Gastroesophageal sphincter (tissue), 4 donors: ENCODE data around the gene MSANTD2. TPM values are rescaled to one million over a fixed set of nuclear protein-coding genes. Genes with fewer than 3 reads are reported as not detected.

Experiments used
- ATAC-seq: fragments of 150-250 bp; one replicate; pipeline ENCODE4 v1.9.1; 2016; ENCODE audit warnings: mild to moderate bottlenecking, moderate library complexity
- H3K27ac ChIP-seq, 4 donors: fragments of 200-600 bp; sonication (generic) in 3 of 4; 1 replicate in 3 of 4; 2 replicates in 1 of 4; pipeline ENCODE4 v1.5.1; 2016 to 2019
- H3K27me3 ChIP-seq: fragments of 200-600 bp; sonication (generic); one replicate; pipeline ENCODE4 v1.5.1; 2019
- H3K36me3 ChIP-seq, 2 donors: fragments of 200-600 bp; sonication (generic); one replicate each; pipeline ENCODE4 v1.5.1; 2019; ENCODE audit warnings: control low read depth in 1 of 2
- H3K4me1 ChIP-seq, 3 donors: fragments of 200-600 bp; sonication (generic); 1 replicate in 2 of 3; 2 replicates in 1 of 3; pipeline ENCODE4 v1.5.1; 2016 to 2019; ENCODE audit warnings: control low read depth in 2 of 3
- H3K4me3 ChIP-seq, 2 donors: fragments of 200-600 bp; sonication (generic); one replicate each; pipeline ENCODE4 v1.5.1; 2019; ENCODE audit warnings: mild to moderate bottlenecking in 1 of 2, moderate library complexity in 1 of 2
- H3K9me3 ChIP-seq, 3 donors: fragments of 200-600 bp; sonication (generic); one replicate each; pipeline ENCODE4 v1.5.1; 2017 to 2019; ENCODE audit warnings: control low read depth in 2 of 3
- EP300 ChIP-seq: sonication (generic); formaldehyde crosslinking; IDR thresholded peaks from one replicate; pipeline ENCODE4 v1.6.1; 2017; ENCODE audit warnings: antibody characterized with exemption, mild to moderate bottlenecking
- POLR2A ChIP-seq, 2 donors: fragments of 450-650 bp; IDR thresholded peaks; one replicate each; pipeline ENCODE4 v1.6.1; 2017; ENCODE audit warnings: antibody characterized with exemption in 2 of 2, mild to moderate bottlenecking in 2 of 2, moderate library complexity in 1 of 2
- POLR2AphosphoS5 ChIP-seq: sonication (generic); formaldehyde crosslinking; IDR thresholded peaks from one replicate; pipeline ENCODE4 v1.6.1; 2017; ENCODE audit warnings: antibody characterized with exemption
- WGBS, 2 donors: methylation state at CpG; one replicate each; pipeline ENCODE4 v1.1.5; 2018; ENCODE audit warnings: low coverage in 1 of 2; 5-methylcytosine and 5-hydroxymethylcytosine counted together
- total RNA-seq, 4 donors: library from RNA; depleted of rRNA; stranded (reverse); fragments of >200 nt; gene quantifications; one replicate each; pipeline ENCODE4 v1.1.0, GENCODE V29; 2016
- TF ChIP-seq, protein P1 (sequence below), 4 experiments: fragments of 200-600 bp in 2 of 4; fragments of 450-650 bp in 2 of 4; sonication (generic) in 1 of 4; IDR thresholded peaks; one replicate each; pipeline ENCODE4 v1.5.1; 2017 to 2019; ENCODE audit warnings: antibody characterized with exemption in 4 of 4, mild to moderate bottlenecking in 2 of 4, moderate library complexity in 2 of 4

Gene MSANTD2
- total RNA-seq, 4 donors from 2014 or later, result 7.0 to 34.9 (median 13.0) TPM

GRCh38 chr11:124841840-124842239, 41.6 kb upstream of the MSANTD2 start:
- H3K36me3 ChIP-seq, result no peaks in the 10 kb centered on the region
- H3K4me3 ChIP-seq, result no peak overlapping the region
- no peak for TF ChIP-seq EP300
- no peak for TF ChIP-seq POLR2AphosphoS5
- H3K27ac ChIP-seq, result no peak overlapping the region
- H3K27me3 ChIP-seq, result peaks cover 93% of the 10 kb centered on the region
- WGBS, 2 donors, result 44 to 74% methylated on average over 1 to 2 of the region's 2 CpGs
- H3K9me3 ChIP-seq, result no peaks in the 10 kb centered on the region
- no peak for ATAC-seq
- peaks cover 0 to 34% (median 20%) of the 10 kb centered on the region in 3 donors for H3K4me1 ChIP-seq

- peaks cover 0 to 38% (median 20%) of the 10 kb centered on the region in 3 donors for H3K4me1 ChIP-seq
- no peaks in the 10 kb centered on the region for H3K36me3 ChIP-seq
- peaks cover 87% of the 10 kb centered on the region for H3K27me3 ChIP-seq
- TF ChIP-seq POLR2AphosphoS5, result no peak
- no peak for TF ChIP-seq EP300
- TF ChIP-seq, protein P1, sequence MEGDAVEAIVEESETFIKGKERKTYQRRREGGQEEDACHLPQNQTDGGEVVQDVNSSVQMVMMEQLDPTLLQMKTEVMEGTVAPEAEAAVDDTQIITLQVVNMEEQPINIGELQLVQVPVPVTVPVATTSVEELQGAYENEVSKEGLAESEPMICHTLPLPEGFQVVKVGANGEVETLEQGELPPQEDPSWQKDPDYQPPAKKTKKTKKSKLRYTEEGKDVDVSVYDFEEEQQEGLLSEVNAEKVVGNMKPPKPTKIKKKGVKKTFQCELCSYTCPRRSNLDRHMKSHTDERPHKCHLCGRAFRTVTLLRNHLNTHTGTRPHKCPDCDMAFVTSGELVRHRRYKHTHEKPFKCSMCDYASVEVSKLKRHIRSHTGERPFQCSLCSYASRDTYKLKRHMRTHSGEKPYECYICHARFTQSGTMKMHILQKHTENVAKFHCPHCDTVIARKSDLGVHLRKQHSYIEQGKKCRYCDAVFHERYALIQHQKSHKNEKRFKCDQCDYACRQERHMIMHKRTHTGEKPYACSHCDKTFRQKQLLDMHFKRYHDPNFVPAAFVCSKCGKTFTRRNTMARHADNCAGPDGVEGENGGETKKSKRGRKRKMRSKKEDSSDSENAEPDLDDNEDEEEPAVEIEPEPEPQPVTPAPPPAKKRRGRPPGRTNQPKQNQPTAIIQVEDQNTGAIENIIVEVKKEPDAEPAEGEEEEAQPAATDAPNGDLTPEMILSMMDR (IDR thresholded peaks at IDR 0.05), result no peak
- TF ChIP-seq POLR2A (IDR thresholded peaks at IDR 0.05), result no peak
- no peak for ATAC-seq
- no peaks in the 10 kb centered on the region for H3K9me3 ChIP-seq
- no peak overlapping the region for H3K27ac ChIP-seq
- H3K4me3 ChIP-seq, result no peak overlapping the region
- 39 to 46% methylated on average over 3 of the region's 3 CpGs for WGBS, 2 donors
Observed at GRCh38 chr11:124841201-124841600, 41.0 kb upstream of the MSANTD2 start.

DNA sequence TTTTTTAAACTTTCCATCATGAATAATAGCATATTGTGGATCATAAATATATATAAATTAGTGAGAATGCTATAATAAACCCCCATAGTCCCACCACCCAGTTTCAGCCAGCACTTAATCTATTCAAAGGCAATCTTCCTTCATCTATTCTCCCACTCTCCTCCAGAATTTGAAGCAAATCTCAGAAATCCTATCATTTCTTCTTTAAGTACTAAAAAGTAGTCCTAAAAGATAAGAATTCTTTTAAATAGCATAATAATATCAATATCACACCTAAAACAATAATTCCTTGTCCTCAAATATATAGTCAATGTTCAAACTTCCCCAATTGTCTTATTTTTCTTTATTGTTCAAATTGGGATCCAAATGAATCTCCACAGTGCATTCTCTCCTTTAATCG, 40.5 kb upstream of the MSANTD2 start:
- Histone ChIP-seq H3K27me3 (peaks cover 81% of the 10 kb centered on the region), H3K4me3 (no peak overlapping the region), H3K4me1 (peaks cover 0 to 40% (median 20%) of the 10 kb centered on the region in 3 donors), H3K36me3 (no peaks in the 10 kb centered on the region), H3K9me3 (no peaks in the 10 kb centered on the region), H3K27ac (no peak overlapping the region)
- WGBS, 2 donors, result 50 to 68% methylated on average over 1 of the region's 1 CpG
- TF ChIP-seq, protein P1 (IDR thresholded peaks at IDR 0.05), result no peak
- TF ChIP-seq POLR2A (IDR thresholded peaks at IDR 0.05) (no peak), EP300 (no peak), POLR2AphosphoS5 (no peak)
- ATAC-seq, result no peak

DNA sequence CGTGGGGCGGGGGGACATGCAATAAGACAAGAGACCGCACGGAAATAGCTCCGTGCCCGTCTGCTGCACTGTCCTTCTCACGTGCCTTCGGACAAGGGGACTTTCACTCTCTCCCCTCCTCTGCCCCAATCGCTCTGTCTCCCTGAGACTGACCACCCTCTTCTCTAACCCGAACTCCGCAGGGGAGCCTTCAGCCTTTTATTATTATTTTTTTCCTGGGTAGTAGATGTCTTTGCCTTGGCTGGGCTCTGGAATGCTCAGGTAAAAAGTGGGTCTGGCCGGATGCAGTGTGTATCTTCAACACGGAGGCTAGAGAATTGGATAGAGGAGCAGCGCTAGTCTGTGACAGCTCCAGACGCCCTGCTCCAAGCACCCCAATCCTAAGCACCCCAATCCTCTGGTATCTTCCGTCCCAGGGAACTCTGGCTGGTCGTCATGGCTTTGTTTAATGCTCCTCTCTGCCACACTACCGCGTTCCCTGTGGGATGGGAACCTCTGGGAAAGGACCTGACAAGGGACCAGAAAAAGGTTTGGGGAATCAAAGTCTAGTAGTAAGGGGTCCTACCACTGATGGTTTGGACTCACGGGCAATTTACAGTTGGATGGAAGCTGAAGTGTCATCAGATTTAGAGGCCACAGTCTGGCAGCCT, 39.9 kb upstream of the MSANTD2 start:
- H3K4me1 ChIP-seq, result peaks cover 0 to 40% (median 20%) of the 10 kb centered on the region in 3 donors
- H3K27ac ChIP-seq, result no peak overlapping the region
- TF ChIP-seq, protein P1 (IDR thresholded peaks at IDR 0.05), result no peak
- TF ChIP-seq EP300, result no peak
- TF ChIP-seq POLR2AphosphoS5, result no peak
- no peak for TF ChIP-seq POLR2A (IDR thresholded peaks at IDR 0.05)
- H3K9me3 ChIP-seq, result no peaks in the 10 kb centered on the region
- H3K4me3 ChIP-seq, result peak overlapping the region in 1 of 2 donors; percentile 46
- WGBS, 2 donors, result 8% methylated on average over 11 of the region's 20 CpGs; no CpG with 5 or more reads in 1 of the 2 donors
- no peaks in the 10 kb centered on the region for H3K36me3 ChIP-seq
- peaks cover 76% of the 10 kb centered on the region for H3K27me3 ChIP-seq
- no peak for ATAC-seq

- Histone ChIP-seq H3K27me3 (peaks cover 68% of the 10 kb centered on the region), H3K36me3 (no peaks in the 10 kb centered on the region), H3K27ac (no peak overlapping the region), H3K9me3 (no peaks in the 10 kb centered on the region), H3K4me1 (peaks cover 0 to 40% (median 20%) of the 10 kb centered on the region in 3 donors), H3K4me3 (peak overlapping the region in 1 of 2 donors; percentile 46)
- no peak for TF ChIP-seq EP300
- TF ChIP-seq, protein P1 (IDR thresholded peaks at IDR 0.05), result no peak
- TF ChIP-seq POLR2AphosphoS5, result no peak
- TF ChIP-seq POLR2A (IDR thresholded peaks at IDR 0.05), result no peak
- ATAC-seq, result no peak
- no CpG with 5 or more reads among the region's 87 CpGs for WGBS, 2 donors
Observed at GRCh38 chr11:124839128-124839971, 39.1 kb upstream of the MSANTD2 start.
